ENCODE data around the gene HIVEP3.

DNA sequence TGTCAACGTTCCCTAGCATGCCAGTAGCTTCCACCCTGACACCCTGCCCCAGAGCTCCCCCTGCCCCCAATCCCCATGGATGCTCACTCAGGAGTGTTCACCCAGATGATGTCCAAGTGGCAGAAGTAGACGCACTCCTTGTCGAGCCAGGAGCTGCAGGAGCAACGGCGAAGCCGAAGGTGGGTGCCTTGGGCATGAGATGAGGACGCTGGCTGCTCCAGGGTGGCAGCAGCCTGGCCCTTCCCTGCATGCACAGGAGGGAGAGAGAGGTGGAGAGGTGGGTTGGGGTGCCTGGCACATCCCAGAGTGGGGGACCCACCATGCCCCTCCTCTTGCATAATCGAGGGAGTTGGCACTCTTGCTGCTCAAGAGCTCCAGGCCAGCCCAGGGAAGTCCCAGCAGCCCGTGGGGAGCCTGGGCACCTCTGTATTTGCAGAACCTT lies 434.7 kb downstream of the HIVEP3 start:
- TF ChIP-seq POLR2AphosphoS5 (IDR thresholded peaks at IDR 0.05), result no peak
- TF ChIP-seq, protein P1, sequence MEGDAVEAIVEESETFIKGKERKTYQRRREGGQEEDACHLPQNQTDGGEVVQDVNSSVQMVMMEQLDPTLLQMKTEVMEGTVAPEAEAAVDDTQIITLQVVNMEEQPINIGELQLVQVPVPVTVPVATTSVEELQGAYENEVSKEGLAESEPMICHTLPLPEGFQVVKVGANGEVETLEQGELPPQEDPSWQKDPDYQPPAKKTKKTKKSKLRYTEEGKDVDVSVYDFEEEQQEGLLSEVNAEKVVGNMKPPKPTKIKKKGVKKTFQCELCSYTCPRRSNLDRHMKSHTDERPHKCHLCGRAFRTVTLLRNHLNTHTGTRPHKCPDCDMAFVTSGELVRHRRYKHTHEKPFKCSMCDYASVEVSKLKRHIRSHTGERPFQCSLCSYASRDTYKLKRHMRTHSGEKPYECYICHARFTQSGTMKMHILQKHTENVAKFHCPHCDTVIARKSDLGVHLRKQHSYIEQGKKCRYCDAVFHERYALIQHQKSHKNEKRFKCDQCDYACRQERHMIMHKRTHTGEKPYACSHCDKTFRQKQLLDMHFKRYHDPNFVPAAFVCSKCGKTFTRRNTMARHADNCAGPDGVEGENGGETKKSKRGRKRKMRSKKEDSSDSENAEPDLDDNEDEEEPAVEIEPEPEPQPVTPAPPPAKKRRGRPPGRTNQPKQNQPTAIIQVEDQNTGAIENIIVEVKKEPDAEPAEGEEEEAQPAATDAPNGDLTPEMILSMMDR (IDR thresholded peaks at IDR 0.05), result no peak
- TF ChIP-seq POLR2A (IDR thresholded peaks at IDR 0.05; ENCODE audit: low read depth), result no peak
